IgD-negative memory B cell (primary cell): ENCODE data around the gene ABCG8. TPM values are rescaled to one million over a fixed set of nuclear protein-coding genes. Genes with fewer than 3 reads are reported as not detected.

ENCODE experiments used
- H3K27ac Mint-ChIP-seq, 3 donors: one replicate each; pipeline ENCODE4 v1.8.0; 2020 to 2022; ENCODE audit warnings: mild to moderate bottlenecking in 3 of 3, mixed read lengths in 3 of 3, moderate library complexity in 1 of 3
- H3K27me3 Mint-ChIP-seq: one replicate; pipeline ENCODE4 v1.8.0; 2021; ENCODE audit warnings: mixed read lengths
- H3K36me3 Mint-ChIP-seq: one replicate; pipeline ENCODE4 v1.8.0; 2020; ENCODE audit warnings: mild to moderate bottlenecking, mixed read lengths
- H3K4me1 Mint-ChIP-seq, 3 donors: one replicate each; pipeline ENCODE4 v1.8.0; 2020 to 2022; ENCODE audit warnings: mixed read lengths in 3 of 3, mild to moderate bottlenecking in 1 of 3
- H3K4me3 Mint-ChIP-seq, 4 donors: one replicate each; pipeline ENCODE4 v1.8.0; 2020 to 2022; ENCODE audit warnings: mild to moderate bottlenecking in 4 of 4, mixed read lengths in 4 of 4, moderate library complexity in 3 of 4
- H3K9me3 Mint-ChIP-seq, 3 donors: one replicate each; pipeline ENCODE4 v1.8.0; 2020 to 2021; ENCODE audit warnings: mixed read lengths in 3 of 3, mild to moderate bottlenecking in 1 of 3
- polyA plus RNA-seq: library from polyadenylated mRNA; unstranded; fragments of 300-500 nt; fragmentation: Illumina TruSeq; gene quantifications from one replicate; pipeline ENCODE4 v1.2.3, GENCODE V29; 2021

Gene ABCG8
- polyA plus RNA-seq, 1 donor from 2014 or later, result not detected

GRCh38 chr2:43841949-43842865 lies 3.4 kb downstream of the ABCG8 start:
- Mint-ChIP-seq H3K4me3 (no peak overlapping the region), H3K9me3 (no peaks in the 10 kb centered on the region), H3K4me1 (no peaks in the 10 kb centered on the region), H3K36me3 (no peaks in the 10 kb centered on the region), H3K27me3 (peaks cover 9% of the 10 kb centered on the region), H3K27ac (no peak overlapping the region)

GRCh38 chr2:43842866-43843226 lies 4.1 kb downstream of the ABCG8 start:
- H3K9me3 Mint-ChIP-seq, result no peaks in the 10 kb centered on the region
- H3K27me3 Mint-ChIP-seq, result peaks cover 8% of the 10 kb centered on the region
- H3K36me3 Mint-ChIP-seq, result no peaks in the 10 kb centered on the region
- H3K4me3 Mint-ChIP-seq, result no peak overlapping the region
- peaks cover 0 to under 1% (median 0%) of the 10 kb centered on the region in 3 donors for H3K4me1 Mint-ChIP-seq
- H3K27ac Mint-ChIP-seq, result no peak overlapping the region

- Mint-ChIP-seq H3K4me1 (peaks cover 0 to 7% (median 6%) of the 10 kb centered on the region in 3 donors), H3K9me3 (no peaks in the 10 kb centered on the region), H3K36me3 (no peaks in the 10 kb centered on the region), H3K27me3 (peaks cover 6% of the 10 kb centered on the region), H3K4me3 (no peak overlapping the region), H3K27ac (no peak overlapping the region)
Measured at GRCh38 chr2:43845181-43845580, 6.4 kb downstream of the ABCG8 start.

- H3K27me3 Mint-ChIP-seq, result peaks cover 6% of the 10 kb centered on the region
- no peak overlapping the region for H3K27ac Mint-ChIP-seq
- peaks cover 0 to 7% (median 6%) of the 10 kb centered on the region in 3 donors for H3K4me1 Mint-ChIP-seq
- no peaks in the 10 kb centered on the region for H3K9me3 Mint-ChIP-seq
- no peaks in the 10 kb centered on the region for H3K36me3 Mint-ChIP-seq
- H3K4me3 Mint-ChIP-seq, result no peak overlapping the region
Measured at GRCh38 chr2:43846140-43846793, 7.5 kb downstream of the ABCG8 start.

- Mint-ChIP-seq H3K4me3 (peak overlapping the region in 1 of 4 donors; percentile 47), H3K27me3 (peaks cover 13% of the 10 kb centered on the region), H3K4me1 (peaks cover 0 to 7% (median 6%) of the 10 kb centered on the region in 3 donors)
Measured at GRCh38 chr2:43848214-43848613, 9.4 kb downstream of the ABCG8 start.

GRCh38 chr2:43851011-43851980 lies 12.5 kb downstream of the ABCG8 start:
- H3K27me3 Mint-ChIP-seq, result peaks cover 15% of the 10 kb centered on the region
- H3K4me1 Mint-ChIP-seq, result peaks cover 0 to 7% (median 6%) of the 10 kb centered on the region in 3 donors
- H3K36me3 Mint-ChIP-seq, result no peaks in the 10 kb centered on the region
- H3K9me3 Mint-ChIP-seq, result no peaks in the 10 kb centered on the region
- no peak overlapping the region for H3K27ac Mint-ChIP-seq
- H3K4me3 Mint-ChIP-seq, result no peak overlapping the region

More at GRCh38 chr2:43848214-43848613, 9.4 kb downstream of the ABCG8 start:
- Mint-ChIP-seq H3K9me3 (no peaks in the 10 kb centered on the region), H3K27ac (no peak overlapping the region), H3K36me3 (no peaks in the 10 kb centered on the region)

- H3K9me3 Mint-ChIP-seq, result no peaks in the 10 kb centered on the region
- H3K4me3 Mint-ChIP-seq, result no peak overlapping the region
- peaks cover 17% of the 10 kb centered on the region for H3K27me3 Mint-ChIP-seq
- H3K4me1 Mint-ChIP-seq, result peaks cover 0 to 7% (median 6%) of the 10 kb centered on the region in 3 donors
- H3K27ac Mint-ChIP-seq, result no peak overlapping the region
- no peaks in the 10 kb centered on the region for H3K36me3 Mint-ChIP-seq
Measured at GRCh38 chr2:43852196-43852730, 13.5 kb downstream of the ABCG8 start.

GRCh38 chr2:43853141-43854081 lies 14.6 kb downstream of the ABCG8 start:
- no peak overlapping the region for H3K4me3 Mint-ChIP-seq
- H3K36me3 Mint-ChIP-seq, result no peaks in the 10 kb centered on the region
- H3K4me1 Mint-ChIP-seq, result peaks cover 0 to 2% (median 0%) of the 10 kb centered on the region in 3 donors
- no peaks in the 10 kb centered on the region for H3K9me3 Mint-ChIP-seq
- H3K27ac Mint-ChIP-seq, result no peak overlapping the region
- peaks cover 25% of the 10 kb centered on the region for H3K27me3 Mint-ChIP-seq

GRCh38 chr2:43854671-43855070 lies 15.9 kb downstream of the ABCG8 start:
- Mint-ChIP-seq H3K4me3 (no peak overlapping the region), H3K4me1 (no peaks in the 10 kb centered on the region), H3K27ac (no peak overlapping the region), H3K27me3 (peaks cover 28% of the 10 kb centered on the region), H3K36me3 (no peaks in the 10 kb centered on the region), H3K9me3 (no peaks in the 10 kb centered on the region)

GRCh38 chr2:43855292-43855691 lies 16.5 kb downstream of the ABCG8 start:
- peaks cover 28% of the 10 kb centered on the region for H3K27me3 Mint-ChIP-seq
- H3K36me3 Mint-ChIP-seq, result no peaks in the 10 kb centered on the region
- no peaks in the 10 kb centered on the region for H3K9me3 Mint-ChIP-seq
- no peak overlapping the region for H3K27ac Mint-ChIP-seq
- H3K4me1 Mint-ChIP-seq, result no peaks in the 10 kb centered on the region
- H3K4me3 Mint-ChIP-seq, result no peak overlapping the region

- Mint-ChIP-seq H3K36me3 (peaks cover 2% of the 10 kb centered on the region), H3K27ac (no peak overlapping the region), H3K9me3 (peaks cover 0 to 2% (median 0%) of the 10 kb centered on the region in 3 donors), H3K4me3 (no peak overlapping the region), H3K4me1 (no peaks in the 10 kb centered on the region), H3K27me3 (peaks cover 9% of the 10 kb centered on the region)
Measured at GRCh38 chr2:43872151-43872550, 33.4 kb downstream of the ABCG8 start.

- Mint-ChIP-seq H3K4me1 (peaks cover 3 to 5% (median 4%) of the 10 kb centered on the region in 3 donors), H3K9me3 (no peaks in the 10 kb centered on the region), H3K36me3 (peaks cover 2% of the 10 kb centered on the region), H3K27me3 (peaks cover 9% of the 10 kb centered on the region), H3K4me3 (no peak overlapping the region), H3K27ac (no peak overlapping the region)
Measured at GRCh38 chr2:43874776-43875451, 36.1 kb downstream of the ABCG8 start.

- H3K9me3 Mint-ChIP-seq, result no peaks in the 10 kb centered on the region
- H3K4me1 Mint-ChIP-seq, result peaks cover 3 to 5% (median 4%) of the 10 kb centered on the region in 3 donors
- H3K27me3 Mint-ChIP-seq, result peaks cover 8% of the 10 kb centered on the region
- peak overlapping the region in 1 of 4 donors; percentile 36 for H3K4me3 Mint-ChIP-seq
- peaks cover 2% of the 10 kb centered on the region for H3K36me3 Mint-ChIP-seq
- peak overlapping the region in 1 of 3 donors; percentile 45 for H3K27ac Mint-ChIP-seq
Measured at GRCh38 chr2:43877782-43878464, 39.2 kb downstream of the ABCG8 start.
